Measurements from ENCODE around the gene ZXDC. TPM values are rescaled to one million over a fixed set of nuclear protein-coding genes. Genes with fewer than 3 reads are reported as not detected.

ZXDC gene
- total RNA-seq = 48.3 TPM

DNA sequence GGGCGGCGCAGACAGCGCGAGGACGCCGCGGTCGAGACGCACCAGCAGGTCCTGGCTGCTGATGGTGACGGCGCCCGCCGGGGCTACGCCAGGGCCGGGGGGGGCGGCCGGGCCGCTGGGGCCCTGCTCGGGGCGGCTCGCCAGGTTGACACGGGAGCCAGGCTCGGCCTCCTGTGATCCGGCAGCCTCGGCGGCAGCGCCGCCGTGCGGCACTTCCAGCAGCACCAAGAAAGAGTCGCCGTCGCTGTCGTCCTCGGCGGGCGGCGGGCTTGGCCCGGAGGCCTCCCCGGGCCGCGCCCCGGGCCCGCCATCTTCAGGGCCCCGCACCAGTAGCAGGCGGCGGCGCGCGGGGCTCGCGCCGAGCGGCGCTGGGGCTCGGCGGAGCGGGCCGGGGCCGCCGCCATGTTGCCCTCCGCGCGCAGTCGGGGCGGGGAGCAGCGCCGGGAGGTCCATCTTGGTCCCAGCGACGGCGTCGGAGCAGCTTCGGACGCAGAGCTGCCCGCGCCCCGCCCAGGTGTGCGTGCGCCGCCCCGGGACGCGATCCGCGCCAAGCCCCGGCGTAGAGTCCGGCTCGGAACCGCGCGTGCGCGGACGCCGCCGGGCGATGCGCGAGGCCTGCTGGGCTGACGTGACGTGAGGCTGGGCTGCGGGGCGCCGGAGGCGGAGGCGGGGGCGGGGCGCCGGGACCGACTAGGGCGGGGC, at the start of gene ZXDC:
Gene ZXDC (minus strand): TSS at position 479 of the 702 bp plus-strand sequence. CDS start 26 bp downstream, at position 453.

DNA sequence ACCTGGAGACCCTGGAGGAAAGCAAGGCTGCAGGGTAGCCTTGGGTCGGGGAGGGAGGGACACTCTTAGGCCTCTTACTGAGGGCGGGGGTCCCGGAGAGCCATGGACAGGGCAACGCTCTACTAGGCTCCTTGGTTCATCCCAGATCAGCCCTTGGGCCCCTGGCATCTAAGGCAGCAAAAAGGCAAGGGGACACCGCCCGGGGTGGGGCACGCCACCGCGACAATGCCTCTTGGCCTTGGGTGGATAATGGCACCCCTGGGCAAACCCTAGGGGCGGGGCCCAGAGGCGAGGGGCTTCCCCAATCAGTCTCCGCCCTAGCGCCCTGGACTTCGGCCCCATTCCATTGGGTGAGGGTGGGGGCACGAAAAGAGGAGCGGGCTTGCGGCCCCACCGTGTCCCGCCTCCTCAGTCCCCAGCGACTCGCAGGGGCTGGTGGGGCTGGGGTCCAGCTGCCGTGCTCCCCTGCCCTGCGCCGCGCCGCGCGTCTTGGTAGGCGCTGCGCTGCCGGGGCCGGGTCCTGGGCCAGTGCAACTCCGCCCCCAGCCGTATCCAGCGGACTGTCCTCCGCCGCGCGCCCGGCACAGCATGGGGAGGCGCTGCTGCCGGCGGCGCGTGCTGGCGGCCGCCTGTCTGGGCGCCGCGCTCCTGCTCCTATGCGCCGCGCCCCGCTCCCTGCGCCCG, 48.2 kb upstream of the ZXDC start, which contains the start of gene CHST13:
Gene CHST13 (plus strand): TSS at position 411 of the 684 bp plus-strand sequence. CDS start 178 bp downstream, at position 589.

DNA sequence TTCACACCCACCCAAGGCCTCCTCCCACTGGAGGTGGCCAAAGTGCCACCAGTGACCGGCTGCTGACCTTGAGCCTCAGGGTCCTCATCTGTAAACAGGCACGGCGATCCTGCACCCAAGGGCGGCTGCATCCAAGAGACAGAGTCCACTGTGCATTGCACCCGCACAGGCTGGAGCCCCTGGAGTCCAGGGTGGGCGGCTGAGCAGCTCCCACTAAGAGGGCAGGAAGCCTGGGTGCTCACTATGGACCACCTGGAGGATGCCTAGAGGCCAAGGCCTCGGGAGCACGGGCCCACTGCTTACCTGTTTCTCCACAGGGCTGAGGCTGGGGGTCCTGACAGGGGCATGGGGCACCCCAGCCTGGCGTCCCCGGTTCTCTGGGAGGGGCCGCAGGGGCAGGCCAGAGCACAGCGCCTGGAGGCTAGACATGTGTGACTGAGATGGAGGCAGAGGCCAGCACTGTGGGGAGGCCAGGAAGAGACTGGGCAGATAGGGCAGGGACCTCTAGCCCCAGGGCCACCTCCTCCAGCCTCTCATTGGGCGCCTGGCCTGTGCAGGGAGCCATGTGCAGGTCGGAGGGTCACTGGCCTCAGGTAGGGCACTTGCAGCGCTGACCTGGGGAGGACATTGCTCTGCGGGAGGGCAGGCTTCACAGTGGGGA, 41.7 kb upstream of the ZXDC start, which contains the start of gene UROC1:
Gene UROC1 (minus strand): TSS at position 483 of the 661 bp plus-strand sequence. CDS start 54 bp downstream, at position 429.

GRCh38 chr3:126394179-126394976, 81.3 kb downstream of the ZXDC start, which contains the start of gene CFAP100:
TSS of gene CFAP100 (plus strand) at chr3:126394909. CDS start at chr3:126396001, 1,092 bp downstream.

Other genes starting within 250 kb of the ZXDC start
- 7.7 TPM for gene KLF15, start 118.5 kb downstream of the ZXDC start, total RNA-seq
- not detected for gene CFAP100, start 81.0 kb downstream of the ZXDC start, total RNA-seq
- gene UROC1, start 41.9 kb upstream of the ZXDC start, total RNA-seq = 0.11 TPM
- 0.38 TPM for gene CHST13, start 48.3 kb upstream of the ZXDC start, total RNA-seq
- not detected for gene C3orf22, start 83.0 kb upstream of the ZXDC start, total RNA-seq
- gene TXNRD3, start 179.2 kb upstream of the ZXDC start, total RNA-seq = 15.3 TPM
- gene CHCHD6, start 228.3 kb upstream of the ZXDC start, total RNA-seq = 29.2 TPM